Measurements from ENCODE around the gene PREX1.
"Not testable (repeated sequence)": the region's sequence is repeated elsewhere in the genome, so short reads cannot be mapped to it uniquely, and the experiment has no call there.

PREX1 gene

GRCh38 chr20:48791014-48791413, 36.8 kb downstream of the PREX1 start:
- no peak for DNase-seq

DNA sequence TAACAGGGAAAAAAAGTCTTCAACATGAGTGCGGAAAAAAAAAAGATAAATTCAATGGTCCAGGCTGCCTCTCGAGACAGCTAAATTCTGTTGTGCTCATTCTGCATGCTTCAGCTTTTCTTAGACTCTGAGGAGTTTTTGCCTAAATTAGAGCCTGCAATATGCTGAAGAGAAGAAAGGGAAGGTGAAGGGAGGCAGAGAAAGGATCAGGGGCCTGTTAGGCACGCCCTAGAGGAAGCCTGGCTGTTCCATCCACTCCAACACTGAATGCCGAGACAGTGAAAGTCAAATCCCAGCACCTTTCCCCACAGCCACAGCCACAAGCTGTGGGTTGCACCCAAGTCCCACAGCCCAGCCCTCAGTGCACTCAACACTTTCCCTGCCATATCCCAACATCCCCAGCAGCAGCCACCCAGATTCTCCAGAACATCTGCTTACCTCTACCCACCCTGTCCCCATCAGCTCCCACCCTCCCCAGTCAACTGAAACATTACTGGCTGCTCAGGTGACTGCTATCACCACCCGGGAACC, 37.3 kb downstream of the PREX1 start:
- DNase-seq: no peak

- no peak for DNase-seq
Observed at GRCh38 chr20:48789781-48790472, 37.9 kb downstream of the PREX1 start.

DNA sequence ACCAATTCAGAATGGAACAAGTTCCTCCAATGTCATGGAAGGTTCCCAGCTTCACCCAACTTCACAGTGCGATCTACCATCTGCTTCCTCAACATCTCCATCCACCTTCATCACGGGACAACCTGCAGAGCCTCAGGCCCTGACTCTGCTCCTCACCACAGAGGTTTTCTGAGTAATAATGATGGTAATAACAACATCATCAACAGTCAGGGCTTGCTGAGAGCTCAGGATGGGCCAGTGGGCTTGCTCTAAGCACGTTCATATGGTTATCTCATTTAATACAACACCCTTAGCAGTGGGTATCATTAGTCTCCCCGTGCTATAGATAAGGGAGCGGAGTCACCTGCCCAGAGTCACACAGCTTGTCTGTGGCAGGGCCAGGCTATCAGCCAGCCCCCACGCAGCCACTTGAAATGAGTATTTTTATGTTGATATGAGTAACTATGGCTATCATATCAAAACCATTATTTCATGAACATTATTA, 38.6 kb downstream of the PREX1 start:
- DNase-seq: no peak

DNA sequence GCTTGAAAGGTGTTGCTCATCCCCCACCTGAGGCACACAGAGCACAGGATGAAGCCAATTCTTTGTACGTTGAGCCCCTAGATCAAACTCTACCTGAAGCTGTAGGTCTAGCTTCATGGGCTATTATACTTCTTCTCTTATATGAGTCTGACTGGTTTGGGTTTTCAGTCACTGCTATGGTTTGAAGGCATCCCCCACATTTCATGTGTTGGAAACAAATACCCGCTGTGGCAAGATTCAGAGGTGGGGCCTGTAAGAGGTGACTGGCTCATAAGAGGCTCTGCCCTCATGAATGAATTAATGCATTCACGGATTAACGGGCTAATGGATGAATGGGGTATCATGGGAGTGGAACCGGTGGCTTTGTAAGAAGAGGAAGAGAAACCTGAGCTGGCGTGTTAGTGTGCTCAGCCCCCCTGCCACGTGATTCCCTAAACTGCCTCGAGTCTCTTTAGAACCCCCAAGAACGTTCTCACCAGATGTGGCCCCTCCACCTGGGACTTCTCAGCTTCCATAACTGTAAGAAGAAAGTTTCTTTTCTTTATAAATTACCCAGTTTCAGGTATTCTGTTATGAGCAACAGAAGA, 39.2 kb downstream of the PREX1 start:
- DNase-seq: no peak

GRCh38 chr20:48787861-48788375, 39.9 kb downstream of the PREX1 start:
- no peak for DNase-seq

GRCh38 chr20:48786951-48787705, 40.7 kb downstream of the PREX1 start:
- DNase-seq: no peak

DNA sequence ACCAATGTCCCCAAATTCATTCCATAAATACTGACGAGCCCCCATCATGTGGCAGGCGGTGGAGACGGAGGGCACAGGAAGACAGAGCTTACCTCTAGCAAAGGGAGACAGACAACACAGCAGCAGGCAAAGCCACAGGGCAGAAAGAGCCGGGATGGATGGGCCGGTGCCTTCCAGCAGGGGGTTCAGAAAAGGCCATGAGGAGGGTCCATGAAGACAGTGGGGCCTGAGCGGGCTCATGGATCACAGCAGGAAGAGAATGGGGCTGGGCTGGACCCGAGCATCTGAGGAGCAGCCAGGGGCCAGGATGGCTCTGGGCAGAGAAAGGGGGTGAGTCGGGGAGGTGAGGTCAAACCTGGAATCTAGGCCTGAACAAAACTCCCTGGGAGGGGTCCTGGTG, 42.0 kb downstream of the PREX1 start:
- no peak for DNase-seq

DNA sequence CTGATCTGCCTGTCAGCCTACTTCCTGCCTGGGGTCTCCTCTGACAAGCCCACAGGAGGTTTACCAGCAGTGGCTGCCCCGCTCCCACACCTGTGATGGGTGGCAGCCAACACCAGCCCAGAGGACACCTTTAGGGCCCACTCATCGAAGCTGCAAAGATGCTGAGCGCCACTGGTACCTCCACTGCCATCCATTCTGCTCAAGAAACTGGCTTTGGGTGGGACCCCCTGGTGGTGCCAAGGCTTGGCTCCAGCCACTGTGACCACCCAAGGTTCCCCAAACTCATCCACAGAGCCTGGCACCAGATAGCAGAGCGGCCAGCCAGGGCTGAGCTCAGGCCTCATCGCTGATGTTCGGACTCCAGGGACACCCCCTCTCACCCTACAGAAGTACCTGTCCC, 42.5 kb downstream of the PREX1 start:
- no peak for DNase-seq

GRCh38 chr20:48784273-48784641, 43.5 kb downstream of the PREX1 start:
- DNase-seq: no peak

DNA sequence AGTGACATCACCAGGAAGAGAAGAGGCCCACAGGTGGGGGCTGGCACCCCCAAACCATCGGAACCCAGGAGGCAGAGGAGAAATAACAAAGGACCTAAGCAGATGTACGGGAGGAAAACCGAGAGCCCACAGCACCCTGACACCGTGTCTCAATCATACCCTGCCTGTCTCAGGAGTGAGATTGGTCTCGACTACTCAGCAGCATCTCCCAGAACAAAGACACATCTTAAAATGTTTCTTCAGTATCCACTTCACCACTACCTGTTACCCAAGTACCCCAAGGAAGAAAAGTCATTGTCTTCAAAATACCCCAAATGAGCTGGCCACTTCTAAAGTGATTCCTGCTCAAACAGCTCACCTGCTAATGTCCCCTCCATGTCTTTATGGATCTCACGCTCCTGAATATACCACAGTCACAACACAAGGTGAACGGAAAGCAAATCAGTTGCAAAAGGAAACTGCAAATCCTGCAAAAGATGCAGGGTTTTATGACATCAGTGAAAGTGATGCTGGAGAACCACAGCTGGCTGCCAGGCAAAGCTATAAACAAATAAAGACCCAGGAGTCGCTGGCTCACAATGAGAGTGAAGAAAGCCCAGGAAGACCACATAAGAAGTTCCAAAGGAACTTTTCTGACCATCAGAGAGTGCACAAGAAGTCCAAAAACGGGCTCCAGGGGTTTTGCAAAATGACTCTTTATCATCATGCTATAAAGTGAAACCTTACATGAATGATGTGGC, 44.1 kb downstream of the PREX1 start:
- no peak for DNase-seq

GRCh38 chr20:48782901-48783308, 44.9 kb downstream of the PREX1 start:
- DNase-seq: no peak

GRCh38 chr20:48782053-48782452, 45.7 kb downstream of the PREX1 start:
- no peak for DNase-seq

- DNase-seq: no peak
Observed at GRCh38 chr20:48781634-48782033, 46.2 kb downstream of the PREX1 start.

DNA sequence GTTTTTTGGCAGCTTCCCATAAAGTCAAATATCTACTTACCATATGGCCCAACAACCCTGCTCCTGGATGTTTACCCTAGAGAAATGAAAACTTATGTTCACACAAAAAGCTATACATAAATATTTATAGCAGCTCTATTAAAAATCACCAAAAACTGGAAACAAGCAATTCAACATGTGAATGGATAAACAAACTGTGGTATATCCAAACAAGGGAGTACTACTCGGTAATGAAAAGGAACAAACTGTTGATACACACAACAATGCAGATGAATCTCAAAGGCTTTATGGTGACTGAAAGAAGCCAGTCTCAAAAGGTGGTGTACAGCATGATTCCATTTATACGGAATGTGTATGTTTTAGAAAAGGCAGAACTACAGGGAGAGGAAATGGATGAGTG, 48.4 kb downstream of the PREX1 start:
- no peak for DNase-seq

DNA sequence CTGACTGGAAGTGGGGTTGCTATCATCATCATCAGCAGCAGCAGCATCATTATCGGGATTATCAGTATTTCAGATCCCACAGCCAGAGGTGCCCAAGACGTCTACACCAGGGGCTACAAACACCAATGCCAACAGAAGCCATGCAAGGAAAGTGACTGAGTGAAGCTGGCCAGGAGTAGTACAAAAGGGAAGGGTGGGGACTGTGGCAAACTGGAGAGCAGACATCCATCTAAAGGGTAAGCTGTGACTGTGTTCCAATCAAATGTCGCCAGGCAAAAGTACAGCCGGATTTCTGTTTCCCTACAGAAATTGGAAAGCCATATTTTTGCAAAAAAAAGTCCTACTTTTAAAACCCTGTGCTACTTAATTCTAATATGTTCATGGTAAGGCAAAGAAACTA, 50.0 kb downstream of the PREX1 start:
- DNase-seq: no peak

DNA sequence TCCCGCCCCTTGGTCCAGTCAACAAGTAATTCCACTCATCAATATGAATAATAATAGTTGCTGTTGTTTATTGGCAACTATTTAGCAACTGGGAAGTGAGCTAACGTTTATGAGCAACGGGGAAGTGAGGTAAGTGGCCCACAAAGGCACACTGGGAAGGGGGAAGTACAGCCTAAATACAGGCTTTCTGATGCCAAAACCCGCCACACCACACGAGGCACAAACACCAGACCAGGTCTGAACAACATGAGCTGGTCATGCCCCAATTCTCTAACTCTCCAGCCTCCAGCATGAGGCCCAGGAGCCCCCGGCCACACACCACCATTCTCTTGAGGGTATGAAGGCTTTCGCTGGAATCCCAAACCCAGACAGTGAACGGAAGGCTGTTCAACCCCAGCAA, 50.8 kb downstream of the PREX1 start:
- DNase-seq: no peak

GRCh38 chr20:48776306-48776705, 51.5 kb downstream of the PREX1 start:
- no peak for DNase-seq

GRCh38 chr20:48775545-48775944, 52.3 kb downstream of the PREX1 start:
- DNase-seq: not testable (repeated sequence)

DNA sequence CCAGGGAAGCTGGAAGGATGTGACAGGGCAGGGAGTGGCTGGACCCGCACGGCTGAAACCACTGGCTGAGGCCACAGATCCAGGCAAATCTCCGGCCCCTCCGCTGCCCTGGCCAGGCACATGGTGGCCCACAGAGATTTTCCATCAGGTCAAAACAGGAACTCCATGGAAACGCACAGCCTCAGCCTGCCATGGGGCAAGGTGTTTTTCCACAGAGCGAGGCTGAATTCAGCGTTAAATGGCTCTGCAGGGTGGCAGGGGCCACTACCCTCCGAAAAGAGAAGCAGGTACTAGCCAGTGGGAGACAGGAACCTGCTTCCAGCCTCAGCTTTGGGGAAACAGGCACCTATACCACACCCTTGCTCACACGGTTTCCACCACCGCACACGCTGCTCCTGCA, 53.1 kb downstream of the PREX1 start:
- DNase-seq: no peak

DNA sequence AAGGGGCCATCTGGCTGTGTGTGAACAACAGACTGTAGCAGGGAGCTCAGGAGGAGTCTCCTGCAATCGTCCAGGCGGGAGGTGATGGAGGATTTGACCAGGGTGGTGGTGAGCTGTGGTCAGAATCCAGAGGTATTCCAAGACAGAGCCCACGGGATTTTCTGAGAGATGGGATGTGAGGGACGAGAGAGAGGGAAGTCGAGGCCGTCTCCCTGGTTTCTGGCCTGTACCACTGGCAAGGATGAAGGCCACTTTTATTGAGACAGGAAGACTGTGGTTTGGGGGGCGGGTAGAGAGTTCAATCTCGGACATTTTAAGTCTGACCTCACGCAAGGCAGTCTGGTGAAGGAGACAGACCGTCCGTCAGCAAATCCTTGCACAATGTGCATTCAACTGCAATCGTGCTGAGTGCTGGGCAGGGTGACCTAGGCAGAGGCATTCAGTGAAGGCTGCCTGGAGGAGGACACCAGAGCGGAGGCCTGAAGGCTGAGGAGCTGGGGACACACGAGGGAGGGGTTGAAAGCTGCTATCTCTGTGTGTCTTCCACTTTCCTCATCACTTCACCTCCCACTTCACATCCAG, 53.9 kb downstream of the PREX1 start:
- DNase-seq: no peak

GRCh38 chr20:48772183-48772976, 55.4 kb downstream of the PREX1 start:
- no peak for DNase-seq
